ENCODE measurements around the gene ACSS3.
"Not testable (repeated sequence)": the region's sequence is repeated elsewhere in the genome, so short reads cannot be mapped to it uniquely, and the experiment has no call there.

ACSS3 gene

GRCh38 chr12:81094718-81095360 is 17.0 kb downstream of the ACSS3 start:
- no peak for DNase-seq

GRCh38 chr12:81095501-81096232 is 17.8 kb downstream of the ACSS3 start:
- DNase-seq: no peak

GRCh38 chr12:81105687-81106086 is 27.8 kb downstream of the ACSS3 start:
- DNase-seq: no peak

GRCh38 chr12:81114226-81114625 is 36.3 kb downstream of the ACSS3 start:
- DNase-seq: no peak

GRCh38 chr12:81119069-81119468 is 41.2 kb downstream of the ACSS3 start:
- DNase-seq: not testable (repeated sequence)

- no peak for DNase-seq
These were observed 43.1 kb downstream of the ACSS3 start for GRCh38 chr12:81120961-81121360.

- DNase-seq: no peak
These were observed 45.7 kb downstream of the ACSS3 start for GRCh38 chr12:81123611-81124010.

- DNase-seq: no peak
These were observed 47.8 kb downstream of the ACSS3 start for GRCh38 chr12:81125691-81126090.

- peak; percentile 46 for DNase-seq
These were observed 51.2 kb downstream of the ACSS3 start for GRCh38 chr12:81128930-81129554.

GRCh38 chr12:81136519-81136918 is 58.6 kb downstream of the ACSS3 start:
- no peak for DNase-seq

- DNase-seq: no peak
These were observed 59.9 kb downstream of the ACSS3 start for GRCh38 chr12:81137801-81138200.

GRCh38 chr12:81141217-81141616 is 63.3 kb downstream of the ACSS3 start:
- DNase-seq: no peak

- no peak for DNase-seq
These were observed 65.2 kb downstream of the ACSS3 start for GRCh38 chr12:81143057-81143456.

- DNase-seq: no peak
These were observed 68.6 kb downstream of the ACSS3 start for GRCh38 chr12:81146228-81147225.

GRCh38 chr12:81147292-81147919 is 69.5 kb downstream of the ACSS3 start:
- DNase-seq: no peak

GRCh38 chr12:81150382-81150781 is 72.5 kb downstream of the ACSS3 start:
- DNase-seq: no peak

GRCh38 chr12:81159856-81160255 is 82.0 kb downstream of the ACSS3 start:
- DNase-seq: no peak

GRCh38 chr12:81161680-81162079 is 83.8 kb downstream of the ACSS3 start:
- no peak for DNase-seq

- DNase-seq: no peak
These were observed 84.7 kb downstream of the ACSS3 start for GRCh38 chr12:81162391-81163136.

GRCh38 chr12:81164827-81165226 is 86.9 kb downstream of the ACSS3 start:
- no peak for DNase-seq

GRCh38 chr12:81166790-81167189 is 88.9 kb downstream of the ACSS3 start:
- DNase-seq: no peak

GRCh38 chr12:81167694-81168093 is 89.8 kb downstream of the ACSS3 start:
- DNase-seq: peak; percentile 68
